Stimulated activated naive B cell treated with anti-CD40 and anti-IgM and Interleukin-4, amounts not matched to agents 10 μg/mL and 1 μg/mL and 100 μg/mL, for 72 hours (primary cell): ENCODE data around the gene THOP1.

Experiments
- ATAC-seq, 2 donors: fragments of 150-1000 bp; cut with Tn5 transposase; replicated peaks; 2 replicates each; pipeline ENCODE4 v1.10.0; 2021; ENCODE audit warnings: moderate library complexity in 1 of 2
- DNase-seq: peaks from one replicate; pipeline ENCODE4 v3.0.0; 2021
- H3K27ac Mint-ChIP-seq: one replicate; pipeline ENCODE4 v1.8.0; 2022; ENCODE audit warnings: mild to moderate bottlenecking, mixed read lengths
- H3K27me3 Mint-ChIP-seq, 2 donors: one replicate each; pipeline ENCODE4 v1.8.0; 2022; ENCODE audit warnings: mixed read lengths in 2 of 2
- H3K36me3 Mint-ChIP-seq, 2 donors: one replicate each; pipeline ENCODE4 v1.8.0; 2022; ENCODE audit warnings: mixed read lengths in 2 of 2, mild to moderate bottlenecking in 1 of 2
- H3K4me1 Mint-ChIP-seq, 2 donors: one replicate each; pipeline ENCODE4 v1.8.0; 2022; ENCODE audit warnings: mixed read lengths in 2 of 2, mild to moderate bottlenecking in 1 of 2
- H3K4me3 Mint-ChIP-seq, 2 donors: one replicate each; pipeline ENCODE4 v1.8.0; 2022; ENCODE audit warnings: mild to moderate bottlenecking in 2 of 2, mixed read lengths in 2 of 2, moderate library complexity in 1 of 2
- H3K9me3 Mint-ChIP-seq, 2 donors: one replicate each; pipeline ENCODE4 v1.8.0; 2022; ENCODE audit warnings: mixed read lengths in 2 of 2, mild to moderate bottlenecking in 1 of 2

The THOP1 gene

DNA sequence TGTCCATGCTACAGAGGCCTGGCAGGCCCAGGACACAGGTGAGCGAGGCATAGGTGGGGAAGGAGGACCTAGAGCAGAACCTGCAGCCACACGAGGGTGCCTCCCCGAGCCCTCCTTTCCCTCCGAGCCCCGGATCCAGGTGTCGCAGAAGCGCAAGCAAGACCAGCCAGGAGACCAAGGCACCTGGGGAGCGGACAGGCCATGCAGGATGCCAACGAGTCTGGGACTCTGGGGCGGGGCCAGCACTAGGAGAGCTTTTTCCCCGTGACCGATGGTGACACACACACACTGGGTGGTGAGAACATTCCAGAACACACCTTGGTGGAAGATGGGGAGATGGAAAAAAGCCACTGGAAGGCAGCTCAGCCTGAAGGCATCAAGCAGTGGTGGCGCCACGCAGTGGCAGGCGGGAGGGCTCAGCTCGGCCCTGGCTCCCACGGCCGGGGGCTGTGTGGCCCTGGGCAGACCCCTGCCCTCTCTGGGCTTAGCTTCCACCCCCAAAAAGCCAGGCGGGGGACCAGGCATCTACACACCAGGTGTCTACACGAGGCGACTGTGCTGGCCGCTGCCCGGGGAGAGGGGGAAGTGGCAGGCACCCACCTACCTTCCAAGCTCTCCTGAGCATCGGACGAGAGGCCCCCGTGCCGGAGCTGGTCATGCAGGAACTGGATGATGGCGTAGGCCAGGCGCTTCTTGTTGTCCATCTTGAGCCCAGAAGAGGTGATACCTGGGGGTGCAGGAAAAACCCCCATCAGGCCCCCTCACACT lies 16.8 kb upstream of the THOP1 start:
- Mint-ChIP-seq H3K27me3 (no peaks in the 10 kb centered on the region), H3K4me1 (peaks cover 8 to 20% of the 10 kb centered on the region in 2 donors), H3K4me3 (no peak overlapping the region), H3K9me3 (no peaks in the 10 kb centered on the region), H3K36me3 (peaks cover 24 to 29% of the 10 kb centered on the region in 2 donors), H3K27ac (no peak overlapping the region)
- ATAC-seq, result no peak
- no peak for DNase-seq

DNA sequence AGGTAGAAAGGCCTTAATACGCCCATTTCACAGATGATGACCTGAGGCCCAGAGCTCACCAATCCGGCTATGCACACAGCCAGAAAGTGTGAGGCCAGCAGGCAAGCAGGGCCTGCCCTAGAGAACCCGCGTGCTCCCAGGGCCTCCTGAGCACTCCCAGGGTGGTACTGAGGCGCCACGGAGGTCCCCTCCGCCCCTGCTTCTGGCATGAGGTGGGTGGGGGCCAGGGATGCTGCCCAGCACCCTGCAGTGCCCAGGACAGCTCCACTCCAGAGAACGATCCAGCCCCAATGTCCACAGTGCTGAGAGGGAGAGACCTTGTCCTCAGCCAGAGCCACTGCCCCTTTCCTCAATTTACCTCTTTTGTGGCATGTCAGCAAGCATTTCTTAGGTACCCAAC lies 16.1 kb upstream of the THOP1 start:
- H3K36me3 Mint-ChIP-seq, result peaks cover 28 to 29% of the 10 kb centered on the region in 2 donors
- peak overlapping the region; percentile 42 for H3K27ac Mint-ChIP-seq
- H3K9me3 Mint-ChIP-seq, result no peaks in the 10 kb centered on the region
- no peak for ATAC-seq
- no peak overlapping the region for H3K4me3 Mint-ChIP-seq
- peaks cover 12 to 21% of the 10 kb centered on the region in 2 donors for H3K4me1 Mint-ChIP-seq
- no peaks in the 10 kb centered on the region for H3K27me3 Mint-ChIP-seq
- no peak for DNase-seq

DNA sequence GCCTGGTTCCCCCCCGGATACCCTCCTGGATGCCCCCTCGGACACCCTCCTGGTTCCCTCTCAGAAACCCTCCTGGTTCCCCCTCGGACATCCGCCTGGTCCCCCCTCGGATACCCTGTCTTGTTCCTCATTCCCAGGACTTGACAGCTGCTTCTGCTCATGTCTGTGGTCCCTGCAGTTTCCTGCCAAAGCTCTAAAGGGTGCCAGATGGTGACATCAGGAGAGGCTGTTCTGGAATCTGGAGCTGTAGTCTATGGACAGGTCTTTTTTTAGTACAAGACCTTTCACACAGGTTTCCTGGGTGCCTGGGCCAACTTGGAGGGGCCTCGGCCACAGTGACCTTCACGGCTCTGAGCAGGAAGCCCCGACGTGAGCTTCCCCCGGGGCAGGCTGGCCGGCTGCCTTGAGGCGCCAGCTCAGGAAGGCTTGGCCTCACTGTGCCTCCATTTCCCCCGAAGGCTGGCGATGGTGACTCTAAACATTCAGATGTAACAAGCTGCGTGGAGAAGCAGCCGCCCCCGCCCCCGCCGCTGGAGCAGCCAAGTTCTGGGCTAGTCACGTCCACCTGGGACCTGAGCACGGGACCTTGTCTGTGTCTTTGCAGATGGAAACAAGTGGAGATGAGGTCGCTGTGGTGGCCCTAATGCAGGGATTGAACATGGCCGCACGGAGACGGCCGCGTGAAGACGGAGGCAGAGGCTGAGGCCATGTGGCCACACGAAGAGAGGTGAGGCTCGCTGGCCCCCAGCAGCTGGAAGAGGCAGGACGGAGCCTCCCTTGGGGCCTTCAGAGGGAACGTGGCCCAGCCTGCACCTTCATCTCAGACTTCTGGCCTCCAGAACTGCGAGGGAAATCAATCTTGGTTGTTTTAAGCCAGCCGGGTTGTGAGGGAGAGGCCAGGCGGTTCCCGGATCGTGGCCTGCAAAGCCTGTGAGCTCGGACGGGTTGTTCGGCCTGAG lies 15.0 kb upstream of the THOP1 start:
- H3K27me3 Mint-ChIP-seq, result no peaks in the 10 kb centered on the region
- H3K9me3 Mint-ChIP-seq, result no peaks in the 10 kb centered on the region
- H3K36me3 Mint-ChIP-seq, result peaks cover 26 to 30% of the 10 kb centered on the region in 2 donors
- ATAC-seq, result no peak
- H3K4me1 Mint-ChIP-seq, result peaks cover 20 to 33% of the 10 kb centered on the region in 2 donors
- H3K27ac Mint-ChIP-seq, result peak overlapping the region; percentile 37
- no peak for DNase-seq
- no peak overlapping the region for H3K4me3 Mint-ChIP-seq

DNA sequence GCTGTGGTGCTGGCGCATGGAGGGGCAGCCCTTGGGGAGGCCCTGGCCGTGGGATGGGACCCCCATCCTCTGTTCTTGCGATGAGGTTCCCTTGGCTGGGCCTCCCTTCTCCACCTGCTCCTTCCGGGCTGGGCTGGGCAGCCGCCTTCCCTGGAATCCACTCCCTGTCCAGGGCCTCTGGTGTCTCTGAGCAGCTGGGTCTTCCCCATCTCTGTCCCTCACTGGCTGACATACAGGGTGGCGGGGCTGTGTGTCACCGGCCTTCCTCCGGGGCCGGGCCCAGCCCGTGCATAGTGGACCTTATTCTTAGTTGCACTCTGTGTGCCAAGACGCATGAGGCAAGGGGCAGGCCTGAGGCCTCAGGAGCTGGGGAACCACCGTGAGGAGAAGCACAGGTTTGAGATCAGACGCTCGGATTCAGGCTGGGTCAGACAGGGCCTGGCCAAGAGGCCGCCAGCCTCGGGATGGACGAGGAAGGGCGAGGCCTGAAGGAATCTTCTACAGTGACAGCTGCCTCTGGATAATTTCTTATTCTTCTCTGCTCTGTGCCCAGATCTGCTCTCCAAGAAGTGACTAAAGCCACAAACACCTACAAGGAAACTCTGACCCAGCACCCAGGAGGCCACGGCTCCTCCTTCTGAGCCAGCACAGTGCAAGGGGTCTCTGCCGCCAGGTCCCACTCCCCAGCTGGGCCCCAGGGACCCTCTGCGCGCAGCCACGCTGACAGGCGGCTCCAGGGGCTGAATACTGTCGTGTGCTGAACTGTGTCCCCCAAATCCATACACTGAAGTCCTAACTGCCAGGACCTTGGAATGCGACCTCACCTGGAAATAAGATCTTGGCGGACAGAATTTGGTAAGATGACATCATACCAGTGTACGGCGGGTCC lies 13.3 kb upstream of the THOP1 start:
- peak overlapping the region; percentile 25 for H3K27ac Mint-ChIP-seq
- ATAC-seq (no peak), DNase-seq (no peak)
- no peaks in the 10 kb centered on the region for H3K27me3 Mint-ChIP-seq
- H3K4me1 Mint-ChIP-seq, result peaks cover 32 to 49% of the 10 kb centered on the region in 2 donors
- no peak overlapping the region for H3K4me3 Mint-ChIP-seq
- no peaks in the 10 kb centered on the region for H3K9me3 Mint-ChIP-seq
- peaks cover 28 to 42% of the 10 kb centered on the region in 2 donors for H3K36me3 Mint-ChIP-seq

DNA sequence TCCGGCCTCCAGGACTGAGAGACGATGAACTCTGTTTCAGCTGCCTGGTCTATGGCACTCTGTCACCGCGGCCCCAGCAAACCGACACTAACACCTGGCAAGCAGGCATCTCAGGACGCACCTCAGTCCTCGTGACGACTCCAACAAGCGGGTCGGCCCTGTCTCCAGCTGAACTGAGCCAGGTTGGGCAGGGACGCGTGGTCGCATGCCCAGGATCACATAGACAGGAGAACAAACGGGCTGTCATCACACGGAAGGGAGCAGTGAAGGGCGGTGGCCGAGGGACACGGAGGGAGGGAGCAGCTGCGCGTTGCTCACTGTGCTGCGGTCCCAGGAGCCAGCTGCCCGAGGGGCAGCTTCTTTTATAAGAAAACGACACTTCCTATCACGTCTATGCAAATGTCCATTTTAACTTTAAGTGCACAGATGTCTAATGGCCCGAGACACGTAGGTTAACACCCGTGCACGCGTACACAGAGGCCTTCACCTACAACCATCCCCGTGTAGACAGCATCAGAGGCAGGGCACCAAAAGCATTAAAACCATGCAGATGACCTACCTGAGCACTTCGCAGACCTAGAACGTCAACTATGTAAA lies 11.1 kb upstream of the THOP1 start:
- Mint-ChIP-seq H3K27ac (no peak overlapping the region), H3K27me3 (no peaks in the 10 kb centered on the region), H3K36me3 (peaks cover 18 to 47% of the 10 kb centered on the region in 2 donors), H3K4me3 (no peak overlapping the region), H3K4me1 (peaks cover 34 to 62% of the 10 kb centered on the region in 2 donors), H3K9me3 (no peaks in the 10 kb centered on the region)
- DNase-seq, result no peak
- ATAC-seq, result no peak

DNA sequence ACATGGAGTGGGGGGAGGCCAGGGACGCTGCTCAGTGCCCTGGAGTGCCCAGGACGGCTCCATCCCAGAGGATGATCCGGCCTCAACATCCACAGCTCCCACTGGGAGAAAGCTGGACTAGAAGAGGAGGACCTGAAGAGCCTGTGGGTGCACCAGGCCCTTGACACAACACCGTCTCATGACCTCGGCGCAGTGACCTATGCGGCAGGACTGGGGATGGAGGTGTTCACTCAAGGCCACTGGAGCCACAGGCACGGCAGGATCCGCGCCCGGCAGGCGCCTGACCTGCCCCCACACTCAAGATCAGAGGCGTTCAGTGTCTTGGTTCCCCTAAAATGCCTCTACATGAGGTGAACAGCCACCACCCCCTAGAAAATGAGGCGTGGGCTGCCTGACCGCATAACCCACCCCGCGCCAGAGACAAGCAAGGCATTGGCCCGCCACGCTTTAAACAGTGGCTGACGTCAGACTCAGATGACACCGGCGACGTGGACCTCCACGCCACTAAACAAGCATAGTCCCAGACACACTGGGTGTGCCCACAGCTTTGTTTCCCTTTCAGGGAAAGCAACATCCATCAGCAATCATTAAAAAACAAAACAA lies 10.2 kb upstream of the THOP1 start:
- Mint-ChIP-seq H3K9me3 (no peaks in the 10 kb centered on the region), H3K4me1 (peaks cover 34 to 62% of the 10 kb centered on the region in 2 donors), H3K27ac (peak overlapping the region; percentile 95), H3K36me3 (peaks cover 17 to 48% of the 10 kb centered on the region in 2 donors), H3K27me3 (no peaks in the 10 kb centered on the region), H3K4me3 (peak overlapping the region; percentile 83 to 86)
- ATAC-seq (no peak), DNase-seq (no peak)

DNA sequence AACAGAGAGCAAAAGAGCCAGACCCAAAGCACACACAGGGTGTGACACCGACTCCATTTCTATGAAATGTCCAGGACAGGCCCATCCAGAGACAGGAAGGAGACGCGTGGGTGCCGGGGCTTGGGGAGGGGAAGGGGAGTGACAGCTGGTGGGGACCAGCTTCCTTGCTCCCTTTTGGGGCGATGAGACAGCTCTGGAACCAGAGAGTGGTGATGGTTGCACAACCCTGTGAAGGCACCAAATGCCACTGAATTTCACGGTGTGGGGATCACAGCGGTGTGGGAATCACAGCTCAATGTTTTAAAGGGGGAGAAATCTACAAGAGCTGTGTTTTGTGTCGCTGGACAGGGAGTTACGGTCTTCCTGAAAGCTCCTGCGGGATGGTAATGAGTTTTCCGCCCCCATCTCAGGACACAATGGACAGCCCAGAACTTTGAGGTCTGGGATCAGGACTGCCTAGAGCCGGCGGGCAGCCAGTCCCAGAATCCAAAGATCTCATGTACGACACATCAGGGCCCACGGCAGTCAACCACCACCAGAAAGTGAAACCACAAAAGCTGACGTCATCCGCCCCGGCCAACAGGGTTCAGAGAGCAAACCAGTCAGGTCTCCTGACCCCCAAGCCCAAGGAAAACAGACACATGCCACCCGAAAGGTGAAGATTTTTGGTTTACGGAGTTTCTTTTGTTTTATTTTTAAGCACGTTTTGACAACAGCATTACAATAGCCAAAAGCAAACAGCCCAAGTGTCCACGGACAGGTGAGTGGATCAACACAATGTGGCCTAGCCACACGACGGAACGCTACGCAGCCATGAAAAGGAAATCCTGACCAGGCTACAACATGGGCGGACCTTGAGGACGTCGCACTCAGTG lies 9.5 kb upstream of the THOP1 start:
- Mint-ChIP-seq H3K27me3 (no peaks in the 10 kb centered on the region), H3K4me3 (peak overlapping the region; percentile 83 to 86), H3K36me3 (peaks cover 21 to 53% of the 10 kb centered on the region in 2 donors), H3K9me3 (no peaks in the 10 kb centered on the region), H3K4me1 (peaks cover 39 to 62% of the 10 kb centered on the region in 2 donors), H3K27ac (peak overlapping the region; percentile 95)
- DNase-seq (peak; percentile 36), ATAC-seq (peak; percentile 86 to 87)

DNA sequence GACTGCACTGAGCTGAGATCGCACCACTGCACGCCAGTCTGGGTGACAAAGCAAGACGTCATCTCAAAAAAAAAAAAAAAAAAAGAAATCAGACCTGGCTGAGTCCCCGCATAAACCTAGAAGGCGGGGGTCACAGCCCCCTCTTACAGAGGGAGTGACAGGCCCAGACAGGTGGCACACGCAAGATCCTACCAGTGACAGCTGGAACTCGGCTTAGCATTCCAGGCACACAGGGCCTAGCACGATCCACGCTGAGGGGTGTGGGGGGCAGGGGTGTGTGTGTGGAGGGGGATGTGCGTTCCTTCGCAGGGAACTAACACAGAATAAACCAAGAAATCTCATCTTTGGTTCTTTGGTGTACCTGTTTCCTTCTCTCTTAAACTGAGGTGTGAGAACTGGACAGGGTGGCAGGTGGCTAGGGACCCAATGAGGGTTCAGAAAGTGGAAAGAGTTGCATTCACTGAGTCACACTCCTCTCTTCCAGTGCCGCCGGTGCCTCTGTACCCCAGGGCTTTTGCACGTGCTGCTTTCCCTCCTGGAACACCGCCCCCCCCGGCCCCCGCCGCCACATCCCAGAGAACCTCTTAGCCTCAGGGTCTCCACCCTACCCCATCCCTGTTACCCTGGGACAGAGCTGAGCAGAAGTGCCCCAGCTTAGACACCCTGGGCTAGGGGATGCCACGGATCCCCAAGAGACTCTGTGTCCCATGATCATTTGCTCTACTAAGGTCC lies 7.2 kb upstream of the THOP1 start:
- ATAC-seq (no peak), DNase-seq (no peak)
- H3K9me3 Mint-ChIP-seq, result no peaks in the 10 kb centered on the region
- no peaks in the 10 kb centered on the region for H3K27me3 Mint-ChIP-seq
- H3K4me3 Mint-ChIP-seq, result peak overlapping the region in 1 of 2 donors; percentile 24
- H3K4me1 Mint-ChIP-seq, result peaks cover 35 to 67% of the 10 kb centered on the region in 2 donors
- H3K27ac Mint-ChIP-seq, result no peak overlapping the region
- H3K36me3 Mint-ChIP-seq, result peaks cover 15 to 45% of the 10 kb centered on the region in 2 donors

DNA sequence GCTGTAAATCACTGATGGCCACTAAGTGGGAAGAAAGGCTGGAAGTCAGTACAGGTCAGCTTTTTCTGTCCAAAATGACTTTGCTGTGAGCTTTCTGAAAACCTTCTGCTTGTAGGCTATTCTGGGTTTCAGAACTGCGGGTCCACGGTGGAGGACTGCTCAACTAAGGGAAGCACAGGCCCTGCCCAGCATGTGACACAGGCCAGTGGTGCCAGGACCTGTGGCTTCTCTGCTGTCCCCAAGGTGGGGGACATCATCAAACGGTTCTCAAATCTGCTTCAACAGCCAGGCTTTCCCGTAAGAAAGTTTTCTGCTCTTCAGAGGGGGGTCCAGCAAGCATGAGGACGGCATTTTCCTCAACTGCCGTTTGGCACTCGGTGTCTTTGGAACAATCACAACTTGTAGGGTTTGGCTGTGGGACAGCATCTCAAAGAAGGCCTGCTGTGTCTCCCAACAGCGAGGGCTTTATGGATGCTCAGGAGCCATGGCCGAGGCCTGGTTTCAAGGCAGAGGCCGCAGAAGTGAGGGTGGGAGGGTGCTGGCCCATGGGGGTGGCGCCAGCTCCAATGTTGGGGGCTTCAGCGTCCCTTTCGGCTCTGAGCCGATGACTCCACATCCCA lies 6.1 kb upstream of the THOP1 start:
- Mint-ChIP-seq H3K9me3 (no peaks in the 10 kb centered on the region), H3K4me1 (peaks cover 35 to 77% of the 10 kb centered on the region in 2 donors), H3K27ac (no peak overlapping the region), H3K36me3 (peaks cover 15 to 40% of the 10 kb centered on the region in 2 donors), H3K27me3 (no peaks in the 10 kb centered on the region), H3K4me3 (no peak overlapping the region)
- DNase-seq, result no peak
- no peak for ATAC-seq

DNA sequence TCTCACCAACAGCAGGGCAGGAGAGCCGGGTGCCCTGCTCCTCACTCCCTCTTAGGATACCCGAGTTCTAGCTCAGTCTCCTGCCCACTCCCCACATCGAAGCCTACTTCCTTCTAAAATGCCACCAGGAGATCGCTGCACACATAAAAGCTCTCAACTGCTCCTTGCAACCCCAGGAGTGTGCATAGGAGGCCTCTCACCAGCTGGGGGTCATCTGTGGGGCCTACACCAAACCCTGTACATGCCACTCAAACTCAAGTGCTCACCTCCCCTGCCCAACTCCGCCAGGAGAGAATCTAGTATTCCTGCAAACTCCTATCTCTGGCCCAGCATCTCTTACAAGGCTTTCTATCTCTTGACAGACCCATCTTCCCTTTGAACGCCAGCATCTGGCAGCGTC lies 5.0 kb upstream of the THOP1 start:
- Mint-ChIP-seq H3K27me3 (no peaks in the 10 kb centered on the region), H3K4me1 (peaks cover 27 to 68% of the 10 kb centered on the region in 2 donors), H3K4me3 (peak overlapping the region in 1 of 2 donors; percentile 7), H3K27ac (peak overlapping the region; percentile 15), H3K36me3 (peaks cover 14 to 34% of the 10 kb centered on the region in 2 donors), H3K9me3 (no peaks in the 10 kb centered on the region)
- ATAC-seq, result no peak
- no peak for DNase-seq

DNA sequence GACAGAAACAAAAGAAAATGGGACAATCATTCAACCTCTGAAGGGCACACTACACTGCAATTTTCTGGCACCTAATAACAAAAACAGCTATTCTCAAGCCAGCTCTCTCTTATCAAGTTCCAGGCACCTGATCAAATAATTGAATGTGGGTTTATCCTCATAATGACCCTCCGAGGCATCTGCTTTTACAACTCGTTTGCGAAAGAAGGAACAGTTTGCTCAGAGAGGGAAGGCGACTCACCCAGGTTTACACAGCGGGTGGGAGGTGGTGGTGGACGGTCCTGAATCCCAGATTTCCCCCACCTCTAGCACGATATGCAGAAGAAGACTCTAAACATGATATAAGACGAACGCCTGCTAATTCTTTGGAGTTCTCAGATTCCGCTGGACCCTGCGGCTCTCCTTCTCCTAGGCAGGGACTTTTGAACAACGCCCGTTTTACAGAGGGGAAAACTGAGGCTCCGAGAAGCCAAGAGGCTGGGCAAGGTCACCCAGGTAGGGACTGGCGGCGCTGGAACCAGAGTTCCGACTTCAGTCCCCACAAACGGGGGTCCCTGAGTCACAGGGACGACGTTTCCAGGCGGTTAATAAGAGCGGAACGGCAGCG lies 2.9 kb upstream of the THOP1 start:
- Mint-ChIP-seq H3K4me1 (peaks cover 21 to 64% of the 10 kb centered on the region in 2 donors), H3K27ac (peak overlapping the region; percentile 94), H3K36me3 (peaks cover 11 to 20% of the 10 kb centered on the region in 2 donors), H3K4me3 (peak overlapping the region; percentile 90), H3K9me3 (no peaks in the 10 kb centered on the region), H3K27me3 (no peaks in the 10 kb centered on the region)
- no peak for DNase-seq
- ATAC-seq, result no peak
